DMS114 treated with DMSO at 0.1 percent for 48 hours (cell line): ENCODE measurements around the gene RABL3.
"Not testable (repeated sequence)": the region's sequence is repeated elsewhere in the genome, so short reads cannot be mapped to it uniquely, and the experiment has no call there.

ENCODE experiments used
- DNase-seq: peaks from one replicate; lab custom pipeline; 2025; ENCODE audit not compliant: unreplicated experiment; lab: John Stamatoyannopoulos, UW

The RABL3 gene

GRCh38 chr3:120648290-120648689 lies 94.0 kb downstream of the RABL3 start:
- no peak for DNase-seq

DNA sequence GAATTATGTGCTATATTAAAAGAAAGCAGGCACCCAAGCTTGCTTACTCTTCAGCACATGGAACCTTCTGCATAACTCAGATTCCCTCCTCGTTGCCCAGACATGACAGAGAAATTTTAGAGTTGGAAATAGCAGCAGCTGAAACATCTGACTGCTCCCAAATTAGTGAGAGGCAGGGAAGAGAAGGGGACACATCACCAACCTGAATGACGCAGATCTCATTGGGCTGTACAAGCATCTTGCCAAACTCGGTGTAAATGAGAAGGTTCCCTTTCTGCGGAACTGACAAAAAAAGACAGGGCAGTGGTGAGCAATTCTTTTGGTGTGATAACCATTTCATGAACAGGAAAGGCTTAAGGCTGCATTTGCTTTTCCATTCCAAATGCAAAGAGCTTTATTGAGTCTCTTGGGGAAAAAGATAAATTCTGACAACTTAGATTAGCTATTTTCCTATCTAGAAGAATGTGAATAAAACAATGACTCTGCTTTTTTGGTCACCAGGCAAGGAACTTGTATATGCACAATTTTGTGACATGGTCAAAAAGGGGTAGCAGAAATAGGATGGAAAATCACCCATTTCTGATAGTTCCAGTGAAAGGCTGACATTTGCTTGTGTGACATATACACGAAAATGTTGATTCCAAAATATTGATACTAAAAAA lies 95.4 kb downstream of the RABL3 start:
- no peak for DNase-seq

GRCh38 chr3:120645083-120645845 lies 97.1 kb downstream of the RABL3 start:
- DNase-seq, result no peak

DNA sequence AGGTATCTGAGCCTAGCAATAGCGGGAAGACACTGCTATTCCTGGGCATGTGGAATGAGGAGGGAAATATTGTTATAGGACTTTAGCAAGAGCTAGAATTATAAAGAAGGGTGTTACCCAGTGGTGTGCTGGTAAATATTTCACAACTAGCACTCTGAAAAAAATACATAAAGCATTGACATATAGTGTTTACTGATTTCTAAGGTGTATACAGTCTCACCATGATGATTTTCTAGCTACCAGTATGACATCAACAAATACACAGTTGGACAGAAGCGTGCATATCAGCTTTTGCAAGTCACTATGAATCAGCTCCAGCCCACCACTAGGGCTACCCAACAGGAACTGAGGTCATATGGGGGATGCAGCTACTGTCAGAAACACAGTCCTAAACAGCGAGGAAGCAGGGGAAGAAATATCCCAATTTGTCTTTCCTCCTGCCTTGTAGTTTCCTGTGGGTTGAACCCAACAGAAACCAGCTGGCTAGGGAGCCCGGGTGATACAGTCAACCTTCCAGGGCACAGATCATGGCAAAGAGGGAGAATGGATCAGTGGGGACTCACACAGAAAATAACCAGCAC lies 99.9 kb downstream of the RABL3 start:
- DNase-seq, result no peak

DNA sequence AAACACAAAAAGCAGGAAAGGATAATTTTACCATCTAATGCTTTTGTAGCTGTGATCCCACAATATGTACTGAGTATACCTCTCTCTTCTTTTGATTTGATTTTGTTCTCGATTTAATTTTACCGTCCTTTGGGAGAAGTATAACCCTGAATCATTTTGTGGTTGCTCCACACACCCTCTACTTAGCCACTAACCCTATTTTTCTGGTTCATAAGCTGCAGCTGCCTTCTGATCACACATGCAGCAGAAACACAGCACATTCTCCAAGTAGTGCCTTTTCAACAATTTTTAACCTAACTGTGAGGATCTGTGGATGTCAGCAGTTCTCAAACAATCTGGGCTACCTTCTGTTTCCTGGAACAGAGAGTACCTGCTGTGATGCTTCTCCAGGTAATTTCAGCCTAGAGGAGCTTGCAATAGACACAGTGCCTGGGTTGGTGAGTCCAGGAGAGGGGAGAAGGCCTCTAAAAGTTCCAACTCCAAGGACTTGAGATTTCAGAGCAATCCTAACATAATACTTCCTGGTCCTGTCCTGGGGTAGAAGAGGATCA lies 100.5 kb downstream of the RABL3 start:
- DNase-seq, result no peak

DNA sequence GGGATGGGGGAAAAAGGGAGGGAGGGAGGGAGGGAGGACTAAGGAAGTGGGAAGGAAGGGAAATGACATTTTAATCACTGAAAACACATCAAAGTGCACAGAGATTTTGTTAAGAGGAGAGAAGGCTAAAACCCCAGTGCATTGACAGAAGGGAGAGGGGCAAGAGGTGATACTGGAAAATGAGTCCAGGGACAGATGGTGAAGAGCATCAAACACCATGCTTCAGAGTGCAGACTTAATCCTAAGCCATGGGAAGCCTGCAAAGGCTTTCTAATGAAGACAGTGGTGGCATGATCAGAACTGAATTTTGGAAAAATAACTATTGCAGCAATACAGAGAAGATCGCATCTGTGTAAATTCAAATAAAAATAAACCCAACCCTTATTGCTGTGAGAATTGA lies 102.1 kb downstream of the RABL3 start:
- no peak for DNase-seq

GRCh38 chr3:120638820-120639219 lies 103.5 kb downstream of the RABL3 start:
- DNase-seq, result not testable (repeated sequence)

GRCh38 chr3:120637851-120638559 lies 104.3 kb downstream of the RABL3 start:
- no peak for DNase-seq

- DNase-seq, result no peak
Observed at GRCh38 chr3:120636795-120637401, 105.4 kb downstream of the RABL3 start.
